ENCODE data around the gene FDXR. TPM values are rescaled to one million over a fixed set of nuclear protein-coding genes. Genes with fewer than 3 reads are reported as not detected.
"Not testable (repeated sequence)": the region's sequence is repeated elsewhere in the genome, so short reads cannot be mapped to it uniquely, and the experiment has no call there.

FDXR gene
- total RNA-seq, 1 donor from 2014 or later = 16.0 TPM

GRCh38 chr17:74870512-74870911, 2.3 kb downstream of the FDXR start:
- intact Hi-C loops (cut with DNase I) = no loop called here
- TF ChIP-seq POLR2A (IDR thresholded peaks at IDR 0.05) (no peak), POLR2AphosphoS5 (IDR thresholded peaks at IDR 0.05; ENCODE audit: insufficient read depth in 1 of 2, low read depth in 1 of 2) (no peak)
- TF ChIP-seq, protein P1, sequence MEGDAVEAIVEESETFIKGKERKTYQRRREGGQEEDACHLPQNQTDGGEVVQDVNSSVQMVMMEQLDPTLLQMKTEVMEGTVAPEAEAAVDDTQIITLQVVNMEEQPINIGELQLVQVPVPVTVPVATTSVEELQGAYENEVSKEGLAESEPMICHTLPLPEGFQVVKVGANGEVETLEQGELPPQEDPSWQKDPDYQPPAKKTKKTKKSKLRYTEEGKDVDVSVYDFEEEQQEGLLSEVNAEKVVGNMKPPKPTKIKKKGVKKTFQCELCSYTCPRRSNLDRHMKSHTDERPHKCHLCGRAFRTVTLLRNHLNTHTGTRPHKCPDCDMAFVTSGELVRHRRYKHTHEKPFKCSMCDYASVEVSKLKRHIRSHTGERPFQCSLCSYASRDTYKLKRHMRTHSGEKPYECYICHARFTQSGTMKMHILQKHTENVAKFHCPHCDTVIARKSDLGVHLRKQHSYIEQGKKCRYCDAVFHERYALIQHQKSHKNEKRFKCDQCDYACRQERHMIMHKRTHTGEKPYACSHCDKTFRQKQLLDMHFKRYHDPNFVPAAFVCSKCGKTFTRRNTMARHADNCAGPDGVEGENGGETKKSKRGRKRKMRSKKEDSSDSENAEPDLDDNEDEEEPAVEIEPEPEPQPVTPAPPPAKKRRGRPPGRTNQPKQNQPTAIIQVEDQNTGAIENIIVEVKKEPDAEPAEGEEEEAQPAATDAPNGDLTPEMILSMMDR (IDR thresholded peaks at IDR 0.05) = no peak
- no peak for DNase-seq (ENCODE audit: extremely low spot score in 2 of 2)

GRCh38 chr17:74870028-74870427, 2.8 kb downstream of the FDXR start:
- intact Hi-C loops (cut with DNase I); H3K36me3 ChIP-seq; H3K27ac ChIP-seq; H3K9me3 ChIP-seq; DNase-seq (ENCODE audit: extremely low spot score in 2 of 2); H3K27me3 ChIP-seq; H3K4me3 ChIP-seq: not testable (repeated sequence)
- H3K4me1 ChIP-seq = peaks cover 29% of the 10 kb centered on the region

More at GRCh38 chr17:74870512-74870911, 2.3 kb downstream of the FDXR start:
- Histone ChIP-seq H3K4me1 (peaks cover 29% of the 10 kb centered on the region), H3K9me3 (no peaks in the 10 kb centered on the region), H3K27ac (no peak overlapping the region), H3K4me3 (no peak overlapping the region), H3K27me3 (no peaks in the 10 kb centered on the region), H3K36me3 (peaks cover 0 to 4% of the 10 kb centered on the region in 2 donors)

GRCh38 chr17:74868908-74869255, 3.9 kb downstream of the FDXR start:
- intact Hi-C loops (cut with DNase I) = no loop called here
- Histone ChIP-seq H3K4me3 (no peak overlapping the region), H3K4me1 (peaks cover 26% of the 10 kb centered on the region), H3K9me3 (no peaks in the 10 kb centered on the region), H3K27ac (no peak overlapping the region), H3K36me3 (peaks cover 0 to 4% of the 10 kb centered on the region in 2 donors), H3K27me3 (no peaks in the 10 kb centered on the region)
- DNase-seq (ENCODE audit: extremely low spot score in 2 of 2) = no peak
- TF ChIP-seq POLR2A (IDR thresholded peaks at IDR 0.05) (no peak), POLR2AphosphoS5 (IDR thresholded peaks at IDR 0.05; ENCODE audit: insufficient read depth in 1 of 2, low read depth in 1 of 2) (no peak)
- TF ChIP-seq, protein P1 (IDR thresholded peaks at IDR 0.05) = no peak

- no peak for DNase-seq (ENCODE audit: extremely low spot score in 2 of 2)
- TF ChIP-seq POLR2A (IDR thresholded peaks at IDR 0.05) = no peak
- TF ChIP-seq, protein P1 (IDR thresholded peaks at IDR 0.05) = no peak
- no peak for TF ChIP-seq POLR2AphosphoS5 (IDR thresholded peaks at IDR 0.05; ENCODE audit: insufficient read depth in 1 of 2, low read depth in 1 of 2)
- peaks cover 22% of the 10 kb centered on the region for H3K4me1 ChIP-seq
- H3K27ac ChIP-seq = no peak overlapping the region
- H3K4me3 ChIP-seq = no peak overlapping the region
- intact Hi-C loops (cut with DNase I) = no loop called here
- H3K27me3 ChIP-seq = no peaks in the 10 kb centered on the region
- no peaks in the 10 kb centered on the region for H3K9me3 ChIP-seq
- H3K36me3 ChIP-seq = peaks cover 0 to 4% of the 10 kb centered on the region in 2 donors
Observed at GRCh38 chr17:74868251-74868907, 4.4 kb downstream of the FDXR start.

DNA sequence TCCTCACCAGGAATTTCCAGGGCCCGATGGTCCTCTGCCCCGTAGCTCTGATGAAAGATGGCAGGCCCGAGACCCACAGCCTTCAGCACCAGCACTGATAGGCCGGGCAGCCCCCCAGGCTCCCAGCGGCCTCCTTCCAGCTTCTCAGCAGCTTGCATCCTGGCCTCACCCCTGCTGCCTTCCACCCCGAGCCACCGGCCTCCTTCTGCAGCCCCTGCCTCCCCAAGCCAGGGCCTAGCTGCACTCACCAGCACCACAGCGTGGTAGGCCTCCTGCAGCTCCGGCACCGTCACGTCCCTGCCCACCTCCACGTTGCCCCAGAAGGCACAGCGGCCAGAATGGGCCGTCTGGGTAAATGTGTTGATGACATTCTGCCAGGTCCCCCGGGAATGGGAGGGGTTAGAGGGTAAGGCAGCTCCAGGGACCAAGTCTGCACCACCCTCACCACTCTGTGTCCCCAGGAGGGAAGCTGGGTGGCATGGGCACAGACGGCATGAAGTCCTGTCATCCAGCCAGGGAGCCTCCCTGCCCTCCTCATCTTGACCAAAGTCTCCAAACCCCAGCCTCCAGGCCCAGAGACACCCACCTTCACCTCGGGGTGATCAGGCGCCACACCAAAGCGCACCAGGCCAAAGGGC, 6.5 kb downstream of the FDXR start:
- Histone ChIP-seq H3K36me3 (peaks cover 0 to 4% of the 10 kb centered on the region in 2 donors), H3K4me3 (no peak overlapping the region), H3K27ac (no peak overlapping the region), H3K9me3 (no peaks in the 10 kb centered on the region), H3K4me1 (peaks cover 15% of the 10 kb centered on the region), H3K27me3 (no peaks in the 10 kb centered on the region)
- DNase-seq (ENCODE audit: extremely low spot score in 2 of 2) = no peak
- intact Hi-C loops (cut with DNase I) = no loop called here
- TF ChIP-seq, protein P1 (IDR thresholded peaks at IDR 0.05) = no peak
- TF ChIP-seq POLR2AphosphoS5 (IDR thresholded peaks at IDR 0.05; ENCODE audit: insufficient read depth in 1 of 2, low read depth in 1 of 2) = no peak
- no peak for TF ChIP-seq POLR2A (IDR thresholded peaks at IDR 0.05)

Data from vagina (tissue), 2 donors.